Hepatocyte (in vitro differentiated cells): ENCODE data around the gene TSPAN16.

Experiments
- EZH2phosphoT487 ChIP-seq: fragments of 200-600 bp; sonication (generic); IDR thresholded peaks from one replicate; pipeline ENCODE4 v1.6.1; 2018; ENCODE audit warnings: antibody characterized with exemption, mild to moderate bottlenecking, low read depth, moderate library complexity; ENCODE audit not compliant: unreplicated experiment, severe bottlenecking
- TF ChIP-seq, protein P1 (sequence below): fragments of 200-600 bp; sonication (generic); IDR thresholded peaks from 2 replicates; pipeline ENCODE4 v1.5.1; 2016; ENCODE audit warnings: antibody characterized with exemption, mild to moderate bottlenecking; ENCODE audit not compliant: poor library complexity

GRCh38 chr19:11278670-11279069, 17.3 kb upstream of the TSPAN16 start:
- TF ChIP-seq EZH2phosphoT487: no peak
- TF ChIP-seq, protein P1, sequence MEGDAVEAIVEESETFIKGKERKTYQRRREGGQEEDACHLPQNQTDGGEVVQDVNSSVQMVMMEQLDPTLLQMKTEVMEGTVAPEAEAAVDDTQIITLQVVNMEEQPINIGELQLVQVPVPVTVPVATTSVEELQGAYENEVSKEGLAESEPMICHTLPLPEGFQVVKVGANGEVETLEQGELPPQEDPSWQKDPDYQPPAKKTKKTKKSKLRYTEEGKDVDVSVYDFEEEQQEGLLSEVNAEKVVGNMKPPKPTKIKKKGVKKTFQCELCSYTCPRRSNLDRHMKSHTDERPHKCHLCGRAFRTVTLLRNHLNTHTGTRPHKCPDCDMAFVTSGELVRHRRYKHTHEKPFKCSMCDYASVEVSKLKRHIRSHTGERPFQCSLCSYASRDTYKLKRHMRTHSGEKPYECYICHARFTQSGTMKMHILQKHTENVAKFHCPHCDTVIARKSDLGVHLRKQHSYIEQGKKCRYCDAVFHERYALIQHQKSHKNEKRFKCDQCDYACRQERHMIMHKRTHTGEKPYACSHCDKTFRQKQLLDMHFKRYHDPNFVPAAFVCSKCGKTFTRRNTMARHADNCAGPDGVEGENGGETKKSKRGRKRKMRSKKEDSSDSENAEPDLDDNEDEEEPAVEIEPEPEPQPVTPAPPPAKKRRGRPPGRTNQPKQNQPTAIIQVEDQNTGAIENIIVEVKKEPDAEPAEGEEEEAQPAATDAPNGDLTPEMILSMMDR: no peak
